Hematopoietic multipotent progenitor cell treated with erythropoietin and hydrocortisone succinate and interleukin-3 and kit ligand, for 8 days (in vitro differentiated cells): ENCODE data around the gene PRDM4.

Experiments used
- DNase-seq: peaks from one replicate; pipeline ENCODE4 v3.0.0-alpha.2; 2015

Gene PRDM4

GRCh38 chr12:107760809-107761501, at the start of gene PRDM4:
PRDM4 (minus strand) TSS chr12:107761137; CDS start chr12:107760515, 622 bp downstream.
- peak; percentile 92 for DNase-seq

GRCh38 chr12:107807471-107808150, 46.7 kb upstream of the PRDM4 start:
- no peak for DNase-seq

GRCh38 chr12:107805488-107806180, 44.7 kb upstream of the PRDM4 start:
- no peak for DNase-seq

- no peak for DNase-seq
Measured at GRCh38 chr12:107803092-107803491, 42.2 kb upstream of the PRDM4 start.

GRCh38 chr12:107801150-107801549, 40.2 kb upstream of the PRDM4 start:
- peak; percentile 11 for DNase-seq

- no peak for DNase-seq
Measured at GRCh38 chr12:107798580-107798979, 37.6 kb upstream of the PRDM4 start.

- DNase-seq, result no peak
Measured at GRCh38 chr12:107794451-107794850, 33.5 kb upstream of the PRDM4 start.

GRCh38 chr12:107791465-107792089, 30.6 kb upstream of the PRDM4 start:
- no peak for DNase-seq

- DNase-seq, result no peak
Measured at GRCh38 chr12:107788690-107789458, 27.9 kb upstream of the PRDM4 start.

GRCh38 chr12:107788281-107788680, 27.3 kb upstream of the PRDM4 start:
- DNase-seq, result no peak

GRCh38 chr12:107783406-107784376, 22.8 kb upstream of the PRDM4 start:
- DNase-seq, result peak; percentile 30

GRCh38 chr12:107782067-107782466, 21.1 kb upstream of the PRDM4 start:
- no peak for DNase-seq

- no peak for DNase-seq
Measured at GRCh38 chr12:107780298-107780697, 19.4 kb upstream of the PRDM4 start.

GRCh38 chr12:107779077-107779831, 18.3 kb upstream of the PRDM4 start:
- DNase-seq, result no peak

- DNase-seq, result no peak
Measured at GRCh38 chr12:107778383-107779025, 17.6 kb upstream of the PRDM4 start.

GRCh38 chr12:107776171-107776570, 15.2 kb upstream of the PRDM4 start:
- DNase-seq, result no peak

- DNase-seq, result no peak
Measured at GRCh38 chr12:107775093-107775721, 14.3 kb upstream of the PRDM4 start.

- DNase-seq, result no peak
Measured at GRCh38 chr12:107774349-107775029, 13.6 kb upstream of the PRDM4 start, which contains the start of gene ASCL4. ASCL4 (plus strand) TSS chr12:107774704; CDS start chr12:107775219, 515 bp downstream.

- DNase-seq, result no peak
Measured at GRCh38 chr12:107767466-107767865, 6.5 kb upstream of the PRDM4 start.
